Peyer's patch (tissue), 4 donors: ENCODE results near the gene CLCNKA.

Experiments used
- POLR2A ChIP-seq, 2 donors: fragments of 450-650 bp; IDR thresholded peaks; one replicate each; pipeline ENCODE4 v1.5.1; 2017; ENCODE audit warnings: antibody characterized with exemption in 2 of 2, mild to moderate bottlenecking in 2 of 2, moderate library complexity in 2 of 2
- TF ChIP-seq, protein P1 (sequence below), 6 experiments: fragments of 450-650 bp in 4 of 6; fragments of 200-600 bp in 2 of 6; sonication (generic) in 1 of 6; IDR thresholded peaks; one replicate each; pipeline ENCODE4 v1.5.1; 2017 to 2019; ENCODE audit warnings: antibody characterized with exemption in 6 of 6, mild to moderate bottlenecking in 3 of 6, moderate library complexity in 1 of 6

DNA sequence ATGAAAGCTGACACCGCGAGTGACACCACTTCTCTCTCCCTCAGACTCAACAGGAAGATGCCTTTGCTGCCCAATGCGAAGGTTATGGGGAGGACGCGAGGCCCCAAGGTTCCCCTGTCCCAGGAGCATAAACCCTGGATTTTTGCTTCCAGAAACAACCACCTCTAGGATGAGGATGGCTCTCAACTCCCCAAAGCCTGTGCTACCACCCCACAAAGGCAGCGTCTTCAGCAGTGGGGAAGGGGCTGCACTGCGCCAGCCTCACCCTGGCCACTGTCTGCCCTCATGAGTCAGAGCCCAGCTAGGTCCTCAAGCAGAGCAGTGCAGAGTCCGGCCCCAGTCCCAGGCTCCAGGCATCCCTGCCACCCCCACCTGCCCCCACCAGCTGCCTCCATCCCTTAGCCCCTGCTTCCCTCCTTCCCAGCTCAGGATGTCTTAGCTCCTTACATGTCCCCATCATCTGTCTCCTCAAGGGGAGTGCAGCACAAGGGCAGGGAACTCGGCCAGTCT lies 24.7 kb upstream of the CLCNKA start:
- TF ChIP-seq, protein P1, sequence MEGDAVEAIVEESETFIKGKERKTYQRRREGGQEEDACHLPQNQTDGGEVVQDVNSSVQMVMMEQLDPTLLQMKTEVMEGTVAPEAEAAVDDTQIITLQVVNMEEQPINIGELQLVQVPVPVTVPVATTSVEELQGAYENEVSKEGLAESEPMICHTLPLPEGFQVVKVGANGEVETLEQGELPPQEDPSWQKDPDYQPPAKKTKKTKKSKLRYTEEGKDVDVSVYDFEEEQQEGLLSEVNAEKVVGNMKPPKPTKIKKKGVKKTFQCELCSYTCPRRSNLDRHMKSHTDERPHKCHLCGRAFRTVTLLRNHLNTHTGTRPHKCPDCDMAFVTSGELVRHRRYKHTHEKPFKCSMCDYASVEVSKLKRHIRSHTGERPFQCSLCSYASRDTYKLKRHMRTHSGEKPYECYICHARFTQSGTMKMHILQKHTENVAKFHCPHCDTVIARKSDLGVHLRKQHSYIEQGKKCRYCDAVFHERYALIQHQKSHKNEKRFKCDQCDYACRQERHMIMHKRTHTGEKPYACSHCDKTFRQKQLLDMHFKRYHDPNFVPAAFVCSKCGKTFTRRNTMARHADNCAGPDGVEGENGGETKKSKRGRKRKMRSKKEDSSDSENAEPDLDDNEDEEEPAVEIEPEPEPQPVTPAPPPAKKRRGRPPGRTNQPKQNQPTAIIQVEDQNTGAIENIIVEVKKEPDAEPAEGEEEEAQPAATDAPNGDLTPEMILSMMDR (IDR thresholded peaks at IDR 0.05): no peak
- no peak for TF ChIP-seq POLR2A (IDR thresholded peaks at IDR 0.05)
